Measurements from ENCODE around the gene CAMSAP3.

The CAMSAP3 gene

GRCh38 chr19:7611541-7612279 is 16.0 kb downstream of the CAMSAP3 start:
- no peak for DNase-seq

GRCh38 chr19:7612282-7613274 is 16.9 kb downstream of the CAMSAP3 start:
- DNase-seq, result no peak

- DNase-seq, result no peak
Measured at GRCh38 chr19:7614859-7615741, 19.4 kb downstream of the CAMSAP3 start.

GRCh38 chr19:7617172-7617571 is 21.5 kb downstream of the CAMSAP3 start:
- DNase-seq, result no peak

GRCh38 chr19:7617735-7618134 is 22.1 kb downstream of the CAMSAP3 start:
- no peak for DNase-seq

GRCh38 chr19:7618348-7618747 is 22.7 kb downstream of the CAMSAP3 start:
- peak in 3 of 56 donors; percentile 2 to 8 (median 5) for DNase-seq

- peak in 3 of 56 donors; percentile 3 to 24 (median 13) for DNase-seq
Measured at GRCh38 chr19:7618771-7619510, 23.3 kb downstream of the CAMSAP3 start.

- no peak for DNase-seq
Measured at GRCh38 chr19:7619671-7620441, 24.2 kb downstream of the CAMSAP3 start.

GRCh38 chr19:7620442-7621412 is 25.1 kb downstream of the CAMSAP3 start:
- DNase-seq, result no peak

- no peak for DNase-seq
Measured at GRCh38 chr19:7622933-7623685, 27.4 kb downstream of the CAMSAP3 start.

- DNase-seq, result no peak
Measured at GRCh38 chr19:7623725-7624603, 28.3 kb downstream of the CAMSAP3 start.

- DNase-seq, result no peak
Measured at GRCh38 chr19:7624810-7625209, 29.1 kb downstream of the CAMSAP3 start.

- DNase-seq, result no peak
Measured at GRCh38 chr19:7625763-7626372, 30.2 kb downstream of the CAMSAP3 start.

GRCh38 chr19:7627166-7627565 is 31.5 kb downstream of the CAMSAP3 start:
- no peak for DNase-seq

GRCh38 chr19:7628589-7629311 is 33.1 kb downstream of the CAMSAP3 start:
- DNase-seq, result no peak
